HEK293 (cell line): Measurements from ENCODE around the gene IFI27L2.

Experiments used
- SALL2 ChIP-seq: fragments of 450-650 bp; formaldehyde crosslinking; IDR thresholded peaks from 2 replicates; pipeline ENCODE4 v1.5.0; 2017; ENCODE audit warnings: missing biosample characterization, mild to moderate bottlenecking, missing genetic modification characterization, borderline replicate concordance
- SP2 ChIP-seq: fragments of 450-650 bp; formaldehyde crosslinking; IDR thresholded peaks from 2 replicates; pipeline ENCODE4 v1.5.1; 2016; ENCODE audit warnings: missing biosample characterization, missing genetic modification characterization
- TCF7L2 ChIP-seq: IDR thresholded peaks from 2 replicates; pipeline ENCODE4 v1.6.1; 2011; ENCODE audit warnings: low read depth, mild to moderate bottlenecking, inconsistent platforms, low read length, moderate library complexity, borderline replicate concordance
- YY1 ChIP-seq: fragments of 450-650 bp; formaldehyde crosslinking; IDR thresholded peaks from 2 replicates; pipeline ENCODE4 v1.5.1; 2018; ENCODE audit warnings: missing biosample characterization, missing genetic modification characterization
- ZBTB17 ChIP-seq: fragments of 450-650 bp; formaldehyde crosslinking; IDR thresholded peaks from 2 replicates; pipeline ENCODE4 v1.5.1; 2016; ENCODE audit warnings: missing biosample characterization, missing genetic modification characterization
- ZNF140 ChIP-seq: fragments of 450-650 bp; formaldehyde crosslinking; IDR thresholded peaks from 2 replicates; pipeline ENCODE4 v1.5.1; 2016; ENCODE audit warnings: missing biosample characterization, missing genetic modification characterization
- ZNF354C ChIP-seq: fragments of 450-650 bp; formaldehyde crosslinking; IDR thresholded peaks from 2 replicates; pipeline ENCODE4 v1.5.1; 2016; ENCODE audit warnings: missing biosample characterization, missing genetic modification characterization, low read depth, borderline replicate concordance
- ZNF610 ChIP-seq: fragments of 450-650 bp; formaldehyde crosslinking; IDR thresholded peaks from 2 replicates; pipeline ENCODE4 v1.5.1; 2016; ENCODE audit warnings: missing biosample characterization, missing genetic modification characterization, borderline replicate concordance
- TF ChIP-seq, protein P1 (sequence below): fragments of 450-650 bp; formaldehyde crosslinking; IDR thresholded peaks from 2 replicates; pipeline ENCODE4 v1.5.1; 2016; ENCODE audit warnings: missing biosample characterization, missing genetic modification characterization

DNA sequence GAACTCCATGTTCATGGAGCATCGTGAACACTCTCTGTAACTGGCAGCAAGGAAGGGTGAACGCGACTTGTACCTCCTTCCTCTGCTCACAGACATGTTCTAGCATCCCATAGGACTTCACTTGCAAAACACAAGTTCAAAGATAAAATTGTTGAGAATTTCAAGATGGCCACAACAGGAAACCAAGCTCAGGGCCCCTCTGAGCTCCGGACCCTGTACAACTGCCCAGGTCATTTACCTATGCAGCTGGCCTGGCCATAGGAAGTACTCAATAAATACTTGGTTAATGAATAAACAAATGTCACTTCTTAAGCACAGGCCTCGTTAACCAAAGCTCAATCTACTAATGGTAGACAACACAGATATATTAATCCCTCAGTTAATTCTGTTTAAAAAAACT, 33.1 kb upstream of the IFI27L2 start:
- TF ChIP-seq YY1 (tag by site-specific recombination) (no peak), ZNF610 (tag by site-specific recombination) (no peak), TCF7L2 (no peak), ZBTB17 (tag by site-specific recombination) (no peak), SP2 (tag by site-specific recombination) (no peak), ZNF354C (tag by site-specific recombination) (no peak), SALL2 (no peak), ZNF140 (tag by site-specific recombination) (no peak)
- TF ChIP-seq, protein P1, sequence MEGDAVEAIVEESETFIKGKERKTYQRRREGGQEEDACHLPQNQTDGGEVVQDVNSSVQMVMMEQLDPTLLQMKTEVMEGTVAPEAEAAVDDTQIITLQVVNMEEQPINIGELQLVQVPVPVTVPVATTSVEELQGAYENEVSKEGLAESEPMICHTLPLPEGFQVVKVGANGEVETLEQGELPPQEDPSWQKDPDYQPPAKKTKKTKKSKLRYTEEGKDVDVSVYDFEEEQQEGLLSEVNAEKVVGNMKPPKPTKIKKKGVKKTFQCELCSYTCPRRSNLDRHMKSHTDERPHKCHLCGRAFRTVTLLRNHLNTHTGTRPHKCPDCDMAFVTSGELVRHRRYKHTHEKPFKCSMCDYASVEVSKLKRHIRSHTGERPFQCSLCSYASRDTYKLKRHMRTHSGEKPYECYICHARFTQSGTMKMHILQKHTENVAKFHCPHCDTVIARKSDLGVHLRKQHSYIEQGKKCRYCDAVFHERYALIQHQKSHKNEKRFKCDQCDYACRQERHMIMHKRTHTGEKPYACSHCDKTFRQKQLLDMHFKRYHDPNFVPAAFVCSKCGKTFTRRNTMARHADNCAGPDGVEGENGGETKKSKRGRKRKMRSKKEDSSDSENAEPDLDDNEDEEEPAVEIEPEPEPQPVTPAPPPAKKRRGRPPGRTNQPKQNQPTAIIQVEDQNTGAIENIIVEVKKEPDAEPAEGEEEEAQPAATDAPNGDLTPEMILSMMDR (tag by site-specific recombination), result no peak
